Type B pancreatic cell (in vitro differentiated cells): ENCODE data around the gene BCAS3. TPM values are rescaled to one million over a fixed set of nuclear protein-coding genes. Genes with fewer than 3 reads are reported as not detected.

ENCODE experiments used
- DNase-seq: peaks from one replicate; pipeline ENCODE4 v3.0.0; 2021; ENCODE audit warnings: mixed read lengths; ENCODE audit not compliant: unreplicated experiment; ENCODE audit errors: extremely low spot score
- H3K27ac Mint-ChIP-seq: 2 replicates; pipeline ENCODE4 v1.8.0; 2021; ENCODE audit warnings: mild to moderate bottlenecking, mixed read lengths
- H3K27me3 Mint-ChIP-seq: 2 replicates; pipeline ENCODE4 v1.8.0; 2021; ENCODE audit warnings: mixed read lengths
- H3K36me3 Mint-ChIP-seq: 2 replicates; pipeline ENCODE4 v1.8.0; 2021; ENCODE audit warnings: mixed read lengths
- H3K4me1 Mint-ChIP-seq: one replicate; pipeline ENCODE4 v1.8.0; 2021; ENCODE audit warnings: mixed read lengths; ENCODE audit not compliant: unreplicated experiment
- H3K4me3 Mint-ChIP-seq: 2 replicates; pipeline ENCODE4 v1.8.0; 2021; ENCODE audit warnings: mild to moderate bottlenecking, mixed read lengths
- H3K9me3 Mint-ChIP-seq: 2 replicates; pipeline ENCODE4 v1.8.0; 2021; ENCODE audit warnings: mixed read lengths
- total RNA-seq: library from RNA; stranded (reverse); gene quantifications from 2 replicates; pipeline ENCODE4 v1.2.1, GENCODE V29; 2021; ENCODE audit warnings: low replicate concordance
- TF ChIP-seq, protein P1 (sequence below): fragments of 200-600 bp; sonication (generic); conservative IDR thresholded peaks from 2 replicates; pipeline ENCODE4 v1.5.0; 2021; ENCODE audit warnings: antibody characterized with exemption, mild to moderate bottlenecking

Gene BCAS3
- total RNA-seq, 1 donor from 2014 or later = 23.0 TPM

DNA sequence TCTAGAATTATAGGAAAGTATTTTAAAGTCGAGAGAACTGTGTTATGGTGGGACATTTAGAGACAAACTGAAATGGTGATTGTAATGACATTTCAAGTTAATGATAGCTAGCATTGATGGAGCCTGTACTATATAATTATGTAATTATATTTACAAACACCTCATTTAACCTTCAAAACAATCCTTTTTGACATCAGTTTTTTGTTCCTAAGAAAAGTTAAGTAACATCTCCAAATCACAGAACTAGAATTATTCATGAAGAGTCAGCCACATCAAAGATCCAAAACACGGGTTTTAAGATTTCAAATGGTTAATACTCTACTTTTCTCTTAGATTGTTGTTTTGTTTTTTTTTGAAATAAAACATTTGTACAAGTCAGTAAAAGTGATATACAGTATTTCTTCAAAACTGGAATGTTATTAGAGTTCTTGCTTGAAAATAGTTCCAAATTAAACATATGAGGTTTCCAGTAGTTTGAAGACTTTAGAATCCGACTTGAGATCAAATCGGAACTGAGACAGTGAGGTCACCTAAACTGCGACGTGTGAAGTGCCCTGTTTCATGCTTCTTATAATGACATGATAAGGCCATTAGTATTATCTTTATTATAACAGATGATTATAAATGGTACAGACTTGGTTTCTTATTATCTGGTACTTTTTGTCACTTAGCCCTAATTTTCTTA, 457.0 kb downstream of the BCAS3 start:
- Mint-ChIP-seq H3K9me3 (no peaks in the 10 kb centered on the region), H3K27ac (no peak overlapping the region), H3K27me3 (peaks cover 8% of the 10 kb centered on the region), H3K4me3 (no peak overlapping the region), H3K36me3 (peaks cover 4% of the 10 kb centered on the region), H3K4me1 (peaks cover 41% of the 10 kb centered on the region)
- no peak for DNase-seq
- TF ChIP-seq, protein P1, sequence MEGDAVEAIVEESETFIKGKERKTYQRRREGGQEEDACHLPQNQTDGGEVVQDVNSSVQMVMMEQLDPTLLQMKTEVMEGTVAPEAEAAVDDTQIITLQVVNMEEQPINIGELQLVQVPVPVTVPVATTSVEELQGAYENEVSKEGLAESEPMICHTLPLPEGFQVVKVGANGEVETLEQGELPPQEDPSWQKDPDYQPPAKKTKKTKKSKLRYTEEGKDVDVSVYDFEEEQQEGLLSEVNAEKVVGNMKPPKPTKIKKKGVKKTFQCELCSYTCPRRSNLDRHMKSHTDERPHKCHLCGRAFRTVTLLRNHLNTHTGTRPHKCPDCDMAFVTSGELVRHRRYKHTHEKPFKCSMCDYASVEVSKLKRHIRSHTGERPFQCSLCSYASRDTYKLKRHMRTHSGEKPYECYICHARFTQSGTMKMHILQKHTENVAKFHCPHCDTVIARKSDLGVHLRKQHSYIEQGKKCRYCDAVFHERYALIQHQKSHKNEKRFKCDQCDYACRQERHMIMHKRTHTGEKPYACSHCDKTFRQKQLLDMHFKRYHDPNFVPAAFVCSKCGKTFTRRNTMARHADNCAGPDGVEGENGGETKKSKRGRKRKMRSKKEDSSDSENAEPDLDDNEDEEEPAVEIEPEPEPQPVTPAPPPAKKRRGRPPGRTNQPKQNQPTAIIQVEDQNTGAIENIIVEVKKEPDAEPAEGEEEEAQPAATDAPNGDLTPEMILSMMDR = no peak

DNA sequence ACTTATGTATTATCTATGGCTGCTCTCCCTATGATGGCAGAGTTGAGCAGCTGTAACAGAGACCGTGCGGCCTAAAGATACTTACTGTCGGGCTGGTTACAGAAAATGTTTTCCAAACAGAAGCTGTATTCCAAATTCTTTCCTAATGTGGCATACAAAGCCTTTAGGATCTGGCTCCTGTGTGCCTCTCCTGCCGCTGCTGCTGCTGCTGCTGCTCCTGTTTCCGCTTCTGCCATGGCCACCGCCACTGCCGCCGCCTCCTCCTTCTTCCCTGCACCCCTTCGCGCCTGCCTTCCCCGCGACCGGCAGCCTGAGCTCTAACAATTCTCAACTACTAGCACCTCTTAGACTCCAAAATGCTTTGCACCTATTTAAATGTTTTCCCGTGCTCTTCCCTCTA, 458.1 kb downstream of the BCAS3 start:
- Mint-ChIP-seq H3K36me3 (peaks cover 4% of the 10 kb centered on the region), H3K4me1 (peaks cover 36% of the 10 kb centered on the region), H3K9me3 (no peaks in the 10 kb centered on the region), H3K4me3 (no peak overlapping the region), H3K27me3 (peaks cover 8% of the 10 kb centered on the region), H3K27ac (no peak overlapping the region)
- no peak for DNase-seq
- TF ChIP-seq, protein P1 = no peak

DNA sequence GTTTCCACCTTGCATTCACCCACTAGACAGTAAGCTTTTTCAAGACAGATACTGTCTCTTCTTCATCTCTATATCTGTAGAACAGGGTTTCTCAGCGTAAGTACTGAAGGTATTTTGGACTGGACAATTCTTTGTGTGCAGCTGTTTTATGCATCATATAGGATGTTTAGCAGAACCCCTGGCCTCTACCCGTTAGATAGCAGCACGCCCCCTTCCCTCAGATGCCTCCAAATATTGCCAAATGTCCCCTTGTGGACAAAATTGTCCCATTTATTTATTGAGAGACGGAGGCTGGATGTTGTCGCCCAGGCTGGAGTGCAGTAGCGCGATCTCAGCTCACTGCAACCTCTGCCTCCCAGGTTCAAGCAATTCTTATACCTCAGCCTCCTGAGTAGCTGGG, 458.6 kb downstream of the BCAS3 start:
- TF ChIP-seq, protein P1 = no peak
- Mint-ChIP-seq H3K36me3 (peaks cover 4% of the 10 kb centered on the region), H3K27ac (no peak overlapping the region), H3K9me3 (no peaks in the 10 kb centered on the region), H3K27me3 (peaks cover 8% of the 10 kb centered on the region), H3K4me1 (peaks cover 36% of the 10 kb centered on the region), H3K4me3 (no peak overlapping the region)
- DNase-seq = no peak

DNA sequence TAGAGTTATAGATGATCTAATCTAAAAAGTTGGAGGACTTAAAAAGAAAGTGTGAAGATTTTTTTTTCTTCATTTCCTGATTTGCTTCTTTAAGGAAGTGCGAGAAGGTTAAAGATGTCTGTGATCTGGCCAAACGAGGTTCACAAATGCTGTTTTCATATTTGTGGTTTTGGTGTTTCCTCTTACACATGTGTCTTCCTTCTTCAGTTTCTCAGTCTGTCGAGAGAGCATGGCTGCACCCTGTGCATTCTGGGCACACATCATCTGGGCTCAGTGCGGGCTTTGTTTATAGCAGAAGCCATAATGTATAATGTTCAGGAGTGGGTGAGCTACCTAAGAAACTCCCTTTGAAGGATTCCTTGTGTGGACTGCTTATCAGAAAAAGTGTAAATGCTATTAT, 461.6 kb downstream of the BCAS3 start:
- Mint-ChIP-seq H3K4me3 (no peak overlapping the region), H3K27ac (peak overlapping the region; percentile 7), H3K27me3 (peaks cover 6% of the 10 kb centered on the region), H3K4me1 (peaks cover 27% of the 10 kb centered on the region), H3K9me3 (no peaks in the 10 kb centered on the region), H3K36me3 (peaks cover 4% of the 10 kb centered on the region)
- DNase-seq = no peak
- TF ChIP-seq, protein P1 = no peak

DNA sequence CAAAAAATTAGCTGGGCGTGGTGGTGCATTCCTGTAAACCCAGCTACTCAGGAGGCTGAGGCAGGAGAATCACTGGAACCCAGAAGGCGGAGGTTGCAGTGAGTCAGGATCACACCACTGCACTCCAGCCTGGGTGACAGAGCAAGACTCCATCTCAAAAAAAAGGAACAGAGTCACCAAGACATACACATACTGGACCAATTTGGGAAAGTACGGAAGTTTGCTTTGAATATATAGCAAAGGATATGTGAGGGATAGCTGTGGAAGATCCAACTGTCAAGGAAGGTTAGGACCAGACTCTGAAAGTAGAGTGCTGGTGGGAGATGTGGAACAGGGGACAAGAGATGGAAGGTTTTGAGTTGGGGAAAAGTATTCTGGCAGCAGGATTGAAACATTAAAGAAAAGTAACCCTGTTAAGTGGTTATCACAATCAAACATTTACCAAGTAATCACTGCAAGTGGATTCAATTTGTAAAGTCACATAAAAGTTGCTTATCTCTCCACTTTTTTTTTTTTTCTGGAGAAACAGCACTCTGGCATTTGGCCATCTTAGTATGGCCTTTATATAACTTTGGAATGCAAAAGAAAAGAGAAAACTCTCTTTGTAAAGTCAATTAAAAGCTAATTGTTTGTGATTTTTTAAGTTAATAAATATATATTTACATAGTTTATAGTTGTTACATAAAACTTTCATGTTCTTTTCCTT, 462.6 kb downstream of the BCAS3 start:
- Mint-ChIP-seq H3K27ac (no peak overlapping the region), H3K4me1 (peaks cover 38% of the 10 kb centered on the region), H3K27me3 (peaks cover 6% of the 10 kb centered on the region), H3K36me3 (peaks cover 4% of the 10 kb centered on the region), H3K9me3 (no peaks in the 10 kb centered on the region), H3K4me3 (no peak overlapping the region)
- DNase-seq = no peak
- TF ChIP-seq, protein P1 = no peak
